HG03064 (cell line): ENCODE results near the gene B3GALT5.

ENCODE experiments used
- ATAC-seq: cut with Tn5 transposase; IDR thresholded peaks from one replicate; pipeline ENCODE4 v1.9.1; 2021; ENCODE audit warnings: low read depth; ENCODE audit not compliant: unreplicated experiment

Gene B3GALT5

DNA sequence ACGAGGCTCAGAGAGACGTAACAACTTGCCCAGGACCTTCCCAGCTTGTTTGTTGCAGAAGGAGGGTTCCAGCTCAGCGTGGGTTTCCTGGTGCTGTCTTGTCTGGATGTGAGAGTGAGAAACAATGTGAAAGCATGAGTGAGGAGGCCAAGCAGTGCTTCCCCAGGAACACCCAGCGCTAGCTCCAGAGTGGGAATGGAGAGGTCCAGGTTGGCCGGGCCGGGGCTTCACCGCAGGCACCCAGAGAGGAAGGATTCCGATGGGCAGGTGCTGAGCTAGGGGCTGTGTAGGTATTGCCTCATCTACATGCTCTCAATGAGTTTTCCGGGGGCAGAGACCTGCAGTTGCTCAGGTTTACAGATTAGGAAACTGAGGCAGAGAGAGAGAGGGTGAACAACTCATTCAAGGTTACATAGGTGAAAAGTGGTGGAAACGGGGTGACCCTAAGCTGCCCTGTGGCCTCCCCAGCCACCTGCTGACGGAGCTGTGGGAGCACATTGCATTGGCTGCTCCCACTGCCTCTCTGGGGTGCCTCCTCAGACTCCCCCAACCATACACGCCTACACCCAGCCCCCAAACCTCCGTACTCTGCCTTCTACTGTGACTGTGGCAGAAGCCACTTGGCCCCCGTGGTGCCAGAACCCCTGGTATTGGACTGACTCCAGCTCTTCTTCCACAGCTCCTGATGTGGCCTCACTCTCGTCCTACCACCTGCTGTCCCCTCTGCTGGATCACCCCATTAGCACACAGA, 51.2 kb downstream of the B3GALT5 start:
- no peak for ATAC-seq

DNA sequence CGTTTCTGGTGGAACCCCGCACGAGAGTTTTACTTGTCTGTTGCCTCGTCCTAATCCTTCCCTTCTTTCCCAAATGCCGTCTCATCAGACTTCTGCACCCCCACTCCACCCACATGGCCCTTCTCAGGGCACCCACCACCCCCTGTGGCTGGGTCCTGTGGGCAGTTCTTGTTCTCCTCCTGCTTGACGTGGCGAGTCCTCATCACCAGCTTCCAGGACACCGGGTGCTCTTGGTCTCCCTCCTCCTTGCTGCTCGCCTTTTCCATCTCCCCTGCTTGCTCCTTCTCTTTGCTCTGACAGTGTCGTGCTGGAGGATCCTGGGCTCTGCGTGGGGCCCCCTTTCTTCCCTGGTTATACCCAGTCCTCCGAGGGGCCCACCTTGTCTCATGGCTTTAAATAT, 51.8 kb downstream of the B3GALT5 start:
- ATAC-seq = no peak

DNA sequence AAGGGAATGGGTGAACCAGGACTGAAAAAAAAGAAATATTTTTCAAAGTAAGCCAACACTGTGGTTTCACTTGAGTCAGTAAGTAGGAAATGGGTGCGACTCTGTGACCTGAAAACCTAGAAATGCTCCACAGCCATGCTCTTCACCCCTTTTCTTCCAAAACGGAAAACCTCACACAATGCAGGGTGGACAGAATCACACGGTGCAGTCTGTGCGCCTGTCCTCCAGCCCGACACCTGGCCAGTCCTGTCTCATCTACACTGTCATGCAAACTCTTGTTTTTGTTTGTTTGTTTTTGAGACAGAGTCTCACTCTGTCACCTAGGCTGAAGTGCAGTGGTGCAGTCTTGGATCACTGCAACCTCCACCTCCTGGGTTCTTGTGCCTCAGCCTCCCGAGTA, 53.3 kb downstream of the B3GALT5 start:
- no peak for ATAC-seq

DNA sequence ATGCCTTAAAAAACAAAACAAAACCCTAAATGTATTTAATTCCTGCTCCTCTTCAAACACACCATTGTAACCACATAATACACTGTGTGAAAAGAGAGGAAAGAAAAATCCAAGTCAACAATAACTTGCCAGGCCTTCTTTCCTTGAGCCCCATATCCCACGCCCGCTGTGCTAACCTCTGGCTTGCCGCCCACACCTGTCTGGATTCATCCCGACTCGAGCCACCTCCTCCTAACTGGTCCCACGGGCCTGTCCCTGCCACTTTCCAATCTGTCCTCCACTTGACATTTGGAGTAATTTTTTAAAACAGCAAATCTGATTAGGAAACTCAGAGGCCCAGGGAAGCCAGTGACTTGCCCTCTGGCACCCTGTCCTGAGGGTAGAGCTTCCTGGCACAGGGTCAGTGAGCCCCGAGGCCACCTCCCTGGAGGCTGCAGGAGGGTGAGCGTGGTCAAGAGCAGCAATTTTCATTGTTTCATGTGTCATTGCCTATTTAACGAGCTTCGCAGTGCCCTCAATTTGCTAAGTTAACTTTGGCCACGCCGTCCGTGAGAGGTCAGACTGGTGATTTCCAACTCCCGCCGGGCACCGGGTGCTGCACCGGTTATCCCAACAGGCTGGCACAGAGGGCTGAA, 54.1 kb downstream of the B3GALT5 start:
- ATAC-seq = no peak

DNA sequence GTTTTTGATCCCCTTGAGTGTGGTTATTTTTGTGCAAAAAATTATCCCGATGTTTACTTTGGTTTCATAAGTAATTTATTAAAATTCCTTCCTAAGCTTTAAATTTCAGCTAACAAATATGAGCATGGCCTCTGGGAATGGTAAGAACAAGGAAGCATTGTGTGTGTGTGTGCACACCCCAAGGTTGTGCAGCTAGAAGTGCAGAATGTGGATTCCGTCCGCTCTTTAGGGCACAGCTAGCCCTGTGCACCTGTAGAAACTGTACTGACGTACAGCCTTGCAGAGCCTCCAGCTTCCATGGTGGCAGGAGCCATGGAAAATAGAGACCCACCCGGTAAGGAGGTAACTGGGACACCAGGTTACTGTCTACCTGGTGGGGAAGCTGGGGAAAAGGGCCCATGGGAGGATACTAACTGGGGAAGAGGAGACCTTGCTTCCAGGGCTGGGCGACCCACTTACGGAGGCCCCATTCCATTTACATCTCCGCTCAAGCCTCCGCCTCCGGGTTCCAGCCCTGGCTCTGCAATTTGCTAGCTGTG, 54.7 kb downstream of the B3GALT5 start:
- ATAC-seq = no peak

DNA sequence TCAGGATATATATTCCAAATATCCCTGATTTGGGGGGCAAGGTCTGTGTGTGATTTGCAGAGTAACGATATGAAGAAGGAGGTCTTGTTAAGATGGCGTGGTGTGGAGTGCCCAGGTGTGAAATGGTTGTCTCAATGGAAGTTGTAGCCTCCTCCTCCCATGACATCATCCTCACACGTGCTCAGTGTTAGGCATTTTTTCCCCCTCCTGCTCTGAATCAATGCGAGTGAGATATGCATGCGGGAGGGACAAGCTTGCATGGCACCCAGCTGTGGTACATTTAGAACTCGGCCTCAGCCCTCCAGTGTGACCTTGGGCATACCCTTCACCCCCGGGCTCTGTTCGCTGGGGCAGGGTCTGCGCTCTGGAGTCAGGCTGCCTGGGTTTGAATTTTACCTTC, 55.6 kb downstream of the B3GALT5 start:
- ATAC-seq = no peak

DNA sequence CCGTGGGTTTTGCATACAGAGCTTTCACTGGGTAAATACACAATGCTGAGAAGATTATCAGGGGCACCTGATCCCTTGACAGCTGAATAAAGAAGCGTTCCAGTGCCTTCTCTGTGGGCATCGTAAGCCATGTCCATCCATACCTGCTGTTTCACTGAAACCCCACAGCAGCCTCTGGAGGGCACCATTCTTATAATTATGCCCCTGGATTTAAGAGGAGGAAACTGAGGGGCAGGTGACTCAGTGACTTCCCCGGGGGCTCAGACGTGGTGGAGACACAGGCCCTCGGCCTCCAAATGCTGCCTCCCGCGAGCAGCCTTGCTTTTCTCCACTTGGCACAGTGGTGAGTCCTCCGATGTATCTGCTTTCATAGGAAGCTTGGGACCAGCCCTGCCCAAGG, 56.7 kb downstream of the B3GALT5 start:
- no peak for ATAC-seq

DNA sequence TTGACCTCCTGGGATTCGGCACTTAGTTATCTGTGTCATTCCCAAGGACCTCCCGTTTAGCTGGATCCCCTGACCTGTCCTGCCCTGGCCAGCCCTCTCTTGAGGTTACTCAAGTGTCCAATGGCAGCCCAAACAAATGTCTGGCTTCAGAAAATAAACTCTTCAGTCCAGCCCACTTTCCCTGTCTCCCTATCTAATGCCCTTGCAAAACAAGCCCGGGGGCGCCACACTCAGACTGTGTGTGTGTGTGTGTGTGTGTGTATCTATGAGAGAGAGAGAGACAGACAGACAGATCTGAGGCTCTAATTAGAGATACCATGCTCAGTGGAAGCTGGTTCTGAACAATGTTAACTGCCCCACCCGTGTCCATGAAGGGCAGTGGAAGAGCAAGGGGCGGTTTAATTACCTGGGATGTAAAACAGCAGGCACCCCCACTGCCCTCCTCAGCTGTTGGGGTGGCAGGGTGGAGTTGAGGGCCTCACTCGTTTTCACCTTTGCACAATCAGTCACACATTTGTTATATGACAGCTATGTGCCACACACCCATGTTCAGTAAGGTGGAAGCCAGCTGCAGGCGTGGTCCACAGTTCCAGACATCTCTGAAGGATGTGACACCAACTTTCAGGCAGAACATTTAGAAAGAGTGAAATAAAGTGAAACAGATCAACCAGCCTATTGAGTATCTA, 57.4 kb downstream of the B3GALT5 start:
- ATAC-seq = no peak

DNA sequence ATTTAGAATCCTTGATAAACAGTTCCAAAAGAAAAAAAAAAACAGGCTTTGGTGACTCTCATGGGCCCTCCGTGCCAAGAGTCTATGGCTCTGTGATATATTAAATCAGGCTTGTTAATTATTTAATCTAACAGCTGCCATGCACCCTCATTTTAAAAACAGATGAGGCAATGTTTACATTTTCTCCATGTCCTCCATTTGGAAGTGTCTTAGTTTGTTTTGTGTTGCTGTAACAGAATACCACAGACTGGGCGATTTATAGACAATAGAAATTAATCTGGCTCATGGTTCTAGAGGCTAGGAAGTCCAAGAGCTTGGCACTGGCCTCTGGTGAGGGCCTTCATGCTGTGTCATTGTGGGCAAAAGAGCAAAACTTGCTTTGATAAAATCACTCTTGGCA, 58.0 kb downstream of the B3GALT5 start:
- ATAC-seq = no peak

DNA sequence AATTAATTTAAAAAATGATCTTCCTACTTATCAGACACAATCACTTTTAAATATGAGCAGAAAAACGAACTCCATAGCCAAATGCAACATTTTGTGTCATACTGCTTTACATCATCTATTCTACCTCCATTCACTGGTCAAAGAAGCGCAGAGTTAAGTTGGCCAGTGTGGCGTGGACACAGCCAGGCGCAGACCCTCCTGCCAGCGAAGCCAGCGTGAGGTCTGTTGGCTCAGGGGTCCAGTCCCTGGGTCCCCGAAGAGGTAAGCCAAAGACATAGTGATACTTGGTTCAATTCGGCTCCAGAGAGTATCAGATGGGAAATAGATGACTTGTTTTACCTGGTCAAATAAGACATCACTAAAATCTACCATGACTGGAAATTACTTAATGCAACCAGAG, 59.2 kb downstream of the B3GALT5 start:
- ATAC-seq = no peak

DNA sequence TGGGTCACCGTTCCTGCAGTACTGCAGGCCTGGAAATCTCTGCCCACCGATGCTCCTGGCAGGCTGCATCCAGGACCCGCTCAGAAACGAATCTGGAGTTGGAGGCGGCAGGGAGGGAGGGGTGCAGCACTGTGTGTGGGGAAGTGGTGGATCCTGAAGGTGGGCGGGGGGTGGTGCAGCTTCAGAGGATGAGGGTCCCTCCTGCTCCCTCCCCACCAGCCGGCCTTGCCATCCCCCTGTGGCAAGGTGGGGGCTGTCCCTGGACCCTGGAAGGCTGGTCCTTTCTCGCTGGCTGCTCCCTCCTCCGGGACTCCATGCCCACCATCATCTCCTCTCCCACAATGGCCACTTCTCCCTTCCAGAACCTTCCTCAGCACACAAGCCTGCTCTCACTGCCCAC, 60.4 kb downstream of the B3GALT5 start:
- ATAC-seq = no peak

DNA sequence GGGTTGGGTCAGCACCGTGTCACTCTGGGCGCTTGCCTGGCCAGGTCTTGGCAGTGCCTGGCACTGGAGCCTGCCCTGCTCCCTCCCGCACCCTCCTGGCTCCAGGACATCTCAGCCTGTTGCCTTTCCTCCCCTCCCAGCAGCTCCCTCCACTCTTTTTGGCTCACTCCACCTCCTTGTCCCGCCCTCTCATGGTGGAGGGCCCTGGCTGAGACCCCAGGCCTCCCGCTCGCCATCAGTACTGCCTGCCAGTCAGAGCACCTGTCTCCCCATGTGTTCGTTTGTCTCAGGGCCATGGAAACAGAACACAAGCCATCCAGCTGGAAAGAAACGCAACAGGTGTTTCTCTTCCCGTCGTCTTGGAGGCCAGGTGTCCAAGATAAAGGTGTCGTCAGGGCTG, 61.0 kb downstream of the B3GALT5 start:
- ATAC-seq = no peak

DNA sequence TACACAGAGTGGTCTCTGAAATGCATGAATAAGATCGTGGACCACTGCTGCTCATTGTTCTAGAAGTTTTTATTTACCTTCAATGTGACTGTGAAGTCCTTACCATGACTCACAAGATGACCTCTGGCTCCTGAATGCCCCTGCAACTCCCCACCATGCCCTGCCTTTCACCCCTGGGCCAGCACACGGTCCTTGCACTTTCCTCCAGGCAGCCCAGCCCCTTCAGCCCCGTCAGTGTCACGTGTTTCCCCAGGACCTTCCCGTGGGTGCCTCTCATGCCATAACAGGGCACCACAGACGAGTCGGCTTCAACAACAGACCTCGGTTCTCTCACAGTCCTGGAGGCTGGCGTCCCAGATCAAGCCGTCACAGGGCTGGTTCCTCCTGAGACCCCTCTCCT, 62.1 kb downstream of the B3GALT5 start:
- no peak for ATAC-seq

DNA sequence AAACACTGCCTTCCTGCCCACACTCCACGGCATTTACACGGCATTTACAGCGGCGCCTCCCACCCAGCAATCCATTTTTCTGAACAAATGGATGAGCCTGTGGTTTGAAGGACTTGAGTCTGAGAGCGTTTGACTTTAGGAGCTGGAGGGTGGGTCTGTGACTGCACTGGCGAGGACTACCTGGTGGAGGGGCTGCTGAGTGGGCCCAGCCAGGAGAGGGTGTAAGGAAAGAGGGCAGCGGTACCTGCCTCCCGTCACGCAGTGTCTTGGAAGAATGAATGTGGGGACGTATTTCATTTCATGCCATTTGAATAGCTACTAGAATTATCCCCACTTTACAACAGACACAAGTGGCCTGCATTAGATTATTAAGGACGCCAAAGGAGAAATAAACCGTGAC, 62.9 kb downstream of the B3GALT5 start:
- ATAC-seq = no peak

DNA sequence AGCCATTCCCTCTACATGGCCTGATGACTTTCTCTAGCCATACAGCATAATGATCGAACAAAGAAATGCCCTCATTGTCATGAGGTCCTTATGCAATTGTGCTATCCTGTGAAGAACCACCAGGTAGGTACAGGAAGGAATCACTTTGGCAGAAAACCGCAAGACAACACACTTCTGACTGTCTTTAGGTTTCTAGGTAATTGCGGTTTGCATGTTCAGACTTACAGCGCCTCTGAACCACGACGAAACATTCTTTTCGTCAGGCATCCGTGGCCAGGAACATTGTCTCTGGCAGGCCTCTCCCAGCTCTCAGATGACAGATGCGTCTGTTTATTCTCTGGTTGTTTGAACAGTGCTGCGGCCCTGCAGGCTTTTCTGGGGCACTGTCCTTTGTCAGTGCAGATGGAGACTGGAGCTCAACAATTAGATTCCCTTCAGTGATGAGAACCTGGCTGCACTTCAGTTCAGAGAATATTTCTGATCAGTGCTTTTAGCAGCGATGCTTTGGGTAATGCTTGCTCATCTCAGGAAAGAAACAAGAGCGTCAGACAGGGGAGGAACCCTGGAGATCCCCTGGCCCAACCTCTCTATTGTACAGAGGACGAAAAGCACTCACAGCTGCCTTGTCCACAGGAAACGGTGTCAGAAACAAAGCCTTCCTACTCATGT, 63.4 kb downstream of the B3GALT5 start:
- ATAC-seq = no peak

DNA sequence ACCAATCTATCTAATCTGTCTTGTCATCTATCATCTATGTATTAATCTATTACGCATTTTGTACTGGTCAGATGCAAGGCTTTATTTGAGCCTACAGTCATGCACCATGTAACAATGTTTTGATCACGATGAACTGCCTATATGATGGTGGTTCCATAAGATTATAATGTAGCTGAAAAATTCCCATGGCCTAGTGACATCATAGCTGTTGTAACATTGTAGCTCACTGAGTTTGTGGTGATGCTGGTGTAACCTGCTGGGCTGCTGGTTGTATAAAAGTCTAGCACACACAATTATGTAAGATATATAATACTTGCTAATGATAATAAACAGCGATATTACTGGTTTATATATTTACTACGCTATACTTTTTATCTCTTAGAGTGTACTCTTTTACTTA, 67.5 kb downstream of the B3GALT5 start:
- ATAC-seq = no peak

DNA sequence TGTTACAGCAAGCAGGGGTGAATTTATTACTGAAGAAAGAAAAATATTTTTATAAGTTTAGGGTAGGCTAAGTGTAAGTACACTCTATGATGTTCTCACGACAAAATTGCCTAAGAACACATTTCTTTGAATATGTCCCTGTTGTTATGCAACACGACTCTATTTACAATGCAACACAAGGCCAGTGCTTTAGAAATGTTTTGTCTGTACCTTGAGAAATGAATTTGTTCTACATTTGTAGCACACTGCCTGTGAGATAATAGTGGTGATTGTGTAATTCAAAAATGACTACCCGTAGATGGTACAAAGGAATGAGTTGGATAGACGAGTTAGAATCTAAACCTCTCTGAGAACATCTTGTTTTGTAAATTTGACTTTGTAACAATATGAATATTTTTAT, 68.5 kb downstream of the B3GALT5 start:
- no peak for ATAC-seq

DNA sequence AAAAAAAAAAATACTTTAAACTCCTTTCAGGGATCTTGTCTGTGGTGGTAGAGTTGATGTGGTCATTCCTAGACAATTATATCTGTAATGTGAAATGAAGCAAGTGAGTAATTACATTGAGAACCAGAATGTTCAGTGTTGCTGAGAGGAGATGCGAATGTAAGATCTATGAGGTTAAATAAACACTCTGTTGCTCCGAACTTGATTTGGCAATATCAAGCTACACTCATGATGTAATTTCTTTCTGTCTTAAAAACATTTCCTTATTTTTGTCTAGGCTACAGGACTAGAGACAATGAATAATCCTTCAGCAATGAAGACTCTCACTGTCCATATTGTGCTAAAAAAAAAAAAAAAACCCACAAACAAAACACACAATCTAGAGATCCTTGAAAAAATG, 69.1 kb downstream of the B3GALT5 start:
- ATAC-seq = no peak

DNA sequence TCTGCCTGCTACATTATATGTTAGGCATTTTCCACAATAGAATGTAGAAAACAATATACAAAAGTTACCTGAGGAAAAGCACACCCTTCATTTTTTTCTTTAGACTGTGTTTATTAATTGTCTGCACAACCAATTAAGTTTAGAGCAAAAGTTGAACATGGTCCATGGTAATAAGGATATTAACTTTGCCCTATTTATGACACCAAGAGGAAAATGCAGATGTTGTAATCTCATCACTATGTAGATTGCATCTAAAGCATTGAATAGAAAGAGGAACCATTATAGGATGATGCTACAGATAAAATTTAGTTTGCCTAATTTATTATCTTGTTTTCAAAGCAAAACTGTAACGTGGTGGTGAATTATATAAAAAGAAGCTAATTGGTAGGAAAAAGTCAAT, 72.5 kb downstream of the B3GALT5 start:
- ATAC-seq = no peak

DNA sequence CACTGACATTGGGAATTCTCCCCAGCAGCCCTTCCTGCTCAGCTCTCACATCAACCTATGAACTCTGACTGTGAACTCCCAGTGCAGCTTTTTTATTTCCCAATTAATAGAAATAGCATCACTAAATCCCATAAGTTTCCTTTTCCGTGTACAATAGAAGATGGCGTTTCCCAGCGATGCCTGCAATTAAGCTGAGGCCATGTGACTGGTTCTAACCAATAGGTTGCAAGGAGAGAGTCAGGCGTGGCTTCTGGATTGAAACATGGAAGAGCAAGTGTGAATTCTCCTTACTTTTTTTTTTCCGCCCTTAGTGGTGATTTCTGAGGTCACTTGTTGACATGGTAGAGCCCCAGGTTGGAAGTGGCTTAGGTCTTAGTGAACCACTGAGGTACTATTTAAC, 73.3 kb downstream of the B3GALT5 start:
- ATAC-seq = no peak
